T1000 (cell line): Measurements from ENCODE around the gene BCAS1.
A peak's percentile ranks its signal among the peaks of the same experiment; 100 is the strongest.
"Not testable (repeated sequence)": the region's sequence is repeated elsewhere in the genome, so short reads cannot be mapped to it uniquely, and the experiment has no call there.

Experiments
- DNase-seq: peaks from one replicate; lab custom pipeline; 2025; ENCODE audit warnings: mixed read lengths; lab: John Stamatoyannopoulos, UW

BCAS1 gene

DNA sequence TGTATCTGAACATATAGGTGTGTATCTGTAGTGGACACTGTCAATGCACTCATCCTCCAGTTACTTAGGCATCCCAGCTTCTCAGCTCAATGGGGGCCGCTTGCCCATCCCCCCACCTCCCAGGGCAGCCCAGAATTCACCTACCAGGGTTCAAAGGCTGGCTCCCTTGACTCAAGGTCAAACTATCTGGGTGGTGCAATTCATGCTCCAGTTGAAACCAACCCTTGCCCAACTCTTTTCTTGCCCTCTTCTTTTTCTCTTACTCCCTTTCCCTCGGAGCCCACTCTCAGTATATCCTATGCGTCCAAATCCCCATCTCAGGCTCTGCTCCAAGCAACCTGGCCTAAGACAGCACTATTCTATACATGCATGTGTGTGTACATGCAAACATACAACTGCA lies 127.4 kb downstream of the BCAS1 start:
- no peak for DNase-seq

DNA sequence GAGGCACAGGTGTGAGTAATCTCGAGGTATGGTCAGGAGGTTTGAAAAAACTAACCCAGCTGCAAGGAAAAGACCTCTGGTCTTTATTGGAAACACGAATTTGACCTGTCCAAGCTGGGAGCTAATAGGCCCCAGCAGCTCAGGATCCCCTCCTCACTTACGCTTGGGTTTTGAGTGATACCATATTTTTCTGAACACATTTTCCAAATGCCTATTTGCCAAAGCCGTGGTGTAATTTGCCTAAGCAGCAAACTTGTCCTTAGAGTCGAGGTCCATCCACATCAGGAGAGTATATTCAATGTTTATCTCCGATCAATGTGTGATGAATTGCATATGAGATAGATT lies 128.0 kb downstream of the BCAS1 start:
- no peak for DNase-seq

DNA sequence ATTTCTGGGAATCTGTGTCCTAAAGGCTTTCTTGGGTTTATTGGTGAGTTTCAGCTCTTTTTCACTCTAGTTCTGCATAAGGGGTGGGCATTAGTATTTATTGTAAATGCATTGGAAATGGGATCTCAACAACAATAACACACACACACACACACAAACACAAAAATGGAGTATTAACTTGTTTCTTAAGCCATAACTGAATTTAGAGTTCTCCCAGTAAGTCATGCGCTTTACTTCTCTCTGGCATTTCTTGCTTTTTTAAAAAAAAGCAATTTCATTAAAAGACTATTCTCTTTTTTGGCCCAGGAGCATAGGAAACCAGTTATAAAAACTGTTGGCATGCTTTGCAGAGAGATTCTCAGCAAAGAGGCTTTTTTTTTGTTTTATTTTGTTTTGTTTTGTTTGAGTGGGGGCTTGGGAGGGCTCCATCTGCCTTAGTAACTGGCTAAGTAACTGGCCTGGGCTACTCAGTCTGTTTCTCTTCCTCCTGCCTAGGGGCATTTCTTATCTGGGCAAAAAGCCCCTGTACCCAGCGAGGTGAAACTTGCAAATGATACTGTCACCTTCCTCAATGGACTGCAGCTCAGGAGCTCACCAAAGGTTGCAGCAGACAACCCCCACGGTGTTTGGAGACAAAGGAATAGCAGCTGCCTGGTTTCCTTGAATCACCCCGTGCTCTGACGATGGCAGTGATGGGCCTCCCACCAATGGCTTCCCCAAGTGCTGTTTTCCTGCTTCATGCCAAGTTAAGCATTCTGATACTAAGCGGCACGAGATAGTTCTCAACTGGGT lies 128.5 kb downstream of the BCAS1 start:
- no peak for DNase-seq

DNA sequence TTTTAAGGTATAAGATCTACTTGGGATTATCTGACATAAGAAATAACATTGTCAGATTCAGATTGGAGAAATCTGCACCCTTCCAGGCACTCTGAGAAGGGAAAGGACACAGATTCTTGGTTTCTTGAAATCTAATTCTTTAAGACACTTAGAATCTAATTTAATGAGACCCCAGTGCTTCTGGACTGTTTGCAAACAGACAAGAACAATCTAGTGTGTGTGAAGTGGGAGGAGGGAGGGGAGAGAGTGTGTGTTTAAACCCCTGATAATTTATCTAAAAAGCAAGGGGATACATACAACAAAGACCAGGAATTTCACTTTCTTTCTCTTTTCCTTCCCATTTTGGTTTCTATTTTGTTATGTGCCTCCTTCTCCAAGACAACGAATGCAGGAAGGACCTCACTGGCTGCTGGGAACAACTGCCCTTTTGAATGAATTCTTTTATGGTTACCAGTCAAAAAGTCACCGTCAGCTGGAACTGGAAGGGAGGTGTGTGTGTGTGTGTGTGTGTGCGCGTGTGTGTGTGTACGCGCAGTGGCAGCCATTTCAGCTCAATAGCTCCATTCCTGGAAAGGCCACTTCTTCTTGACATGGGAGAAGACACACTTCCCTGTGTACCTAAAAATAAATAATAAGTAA lies 129.4 kb downstream of the BCAS1 start:
- DNase-seq, result no peak

DNA sequence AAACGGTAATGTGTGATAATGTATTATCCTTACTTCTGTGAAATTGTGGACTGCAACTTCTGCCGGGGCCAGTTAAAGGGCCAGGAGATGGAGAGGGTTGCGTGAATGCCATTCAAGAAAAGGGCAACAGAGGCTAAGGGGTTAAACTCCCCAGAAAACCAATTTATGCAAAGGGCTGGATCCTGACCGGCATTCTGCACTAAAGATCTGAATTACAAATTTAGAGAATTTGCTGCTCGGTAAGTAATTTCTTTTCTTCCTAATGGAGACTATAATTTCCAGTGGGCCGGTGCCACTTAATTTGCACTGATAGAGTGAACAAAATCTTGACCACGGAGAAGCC lies 130.1 kb downstream of the BCAS1 start:
- DNase-seq, result no peak

DNA sequence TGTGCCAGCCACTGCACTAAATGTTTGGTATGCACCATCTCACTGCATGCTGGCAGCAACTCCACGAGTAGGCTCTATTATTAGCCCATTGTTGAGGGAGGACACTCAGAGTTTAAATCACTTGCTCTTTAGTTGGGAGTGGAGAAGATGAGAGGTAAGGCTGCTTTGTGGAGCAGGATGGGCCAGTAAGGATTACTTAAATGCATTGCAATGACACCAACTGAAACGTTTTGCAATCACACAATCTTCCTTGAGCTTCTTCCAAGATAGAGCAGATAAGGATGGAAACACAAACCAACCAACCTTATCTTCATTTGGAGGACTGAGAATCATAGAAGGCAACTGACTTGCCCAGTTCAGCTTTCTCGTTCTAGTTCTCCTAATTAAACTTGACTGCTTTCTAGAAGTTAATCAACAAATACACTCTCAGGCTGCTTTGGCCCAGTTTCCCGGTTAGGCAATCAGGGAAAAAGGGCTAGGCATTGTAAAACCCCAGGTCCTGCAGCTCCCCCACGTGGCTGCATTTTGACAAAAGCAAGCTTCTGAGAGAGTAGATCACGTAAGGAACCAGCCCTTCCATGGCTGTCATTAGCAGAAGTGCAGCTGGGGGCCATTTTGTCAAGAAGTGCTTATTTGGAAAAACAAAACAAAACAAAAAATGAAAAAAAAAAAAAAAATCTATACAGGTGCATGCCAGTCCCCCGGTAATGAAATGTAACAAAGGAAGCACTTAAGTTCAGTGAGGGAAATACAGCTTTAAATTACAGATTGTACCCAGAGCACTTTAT lies 130.6 kb downstream of the BCAS1 start:
- DNase-seq, result peak; percentile 85

DNA sequence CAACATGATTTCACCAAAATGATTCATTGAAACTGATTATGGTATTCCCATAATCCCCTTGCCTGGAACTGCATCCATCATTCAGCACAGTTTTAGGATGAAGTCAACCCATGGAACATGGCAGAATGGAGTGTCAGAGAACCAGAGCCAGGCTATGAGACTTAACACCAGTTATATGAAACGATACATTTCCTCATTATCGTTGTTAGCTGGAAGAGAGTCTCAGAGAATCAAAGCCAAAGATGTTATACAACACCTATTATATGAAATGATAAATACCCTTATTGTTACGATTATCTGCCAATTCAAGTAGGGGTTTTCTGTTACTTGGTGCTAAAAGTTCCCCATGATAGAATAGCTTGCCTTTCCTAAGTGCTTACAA lies 131.2 kb downstream of the BCAS1 start:
- no peak for DNase-seq

DNA sequence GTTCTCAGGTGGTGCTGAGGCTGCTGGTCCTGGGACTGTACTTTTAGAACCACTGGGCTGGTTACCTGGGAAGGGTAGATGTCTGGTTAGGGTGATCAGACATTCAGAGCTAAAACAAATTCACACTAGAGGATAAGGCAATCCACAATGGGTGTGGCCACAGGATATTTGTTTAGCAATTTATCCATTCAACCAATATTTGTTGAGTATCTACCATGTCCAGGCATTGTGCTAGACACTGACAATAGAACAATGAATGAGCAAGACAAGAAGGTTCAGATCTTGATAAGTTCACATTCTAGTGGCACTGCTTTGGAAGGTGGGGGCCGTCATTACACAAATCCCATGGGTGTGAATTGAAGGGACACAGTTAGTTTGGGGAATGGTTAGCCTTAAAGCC lies 131.7 kb downstream of the BCAS1 start:
- no peak for DNase-seq

DNA sequence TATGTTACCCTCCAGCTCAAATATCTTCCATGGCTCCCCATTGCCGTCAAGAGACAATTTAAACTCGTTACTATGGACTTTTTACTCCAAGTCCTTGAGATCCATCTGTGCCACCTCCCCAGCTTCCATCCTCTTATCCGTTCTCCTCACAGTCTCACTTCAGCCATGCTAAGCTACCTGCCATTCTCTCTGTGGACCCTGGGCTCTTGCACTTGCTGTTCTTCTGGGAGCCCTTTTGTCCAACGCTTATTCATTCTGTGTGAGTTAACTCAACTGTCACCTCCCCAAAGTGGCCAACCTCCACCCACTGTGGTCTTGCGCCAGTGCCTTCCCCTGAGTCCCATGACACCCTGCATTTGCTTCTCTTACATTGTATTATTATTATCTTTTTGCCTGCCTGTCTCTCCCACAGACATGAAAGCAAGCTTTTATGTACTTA lies 132.4 kb downstream of the BCAS1 start:
- DNase-seq, result no peak

DNA sequence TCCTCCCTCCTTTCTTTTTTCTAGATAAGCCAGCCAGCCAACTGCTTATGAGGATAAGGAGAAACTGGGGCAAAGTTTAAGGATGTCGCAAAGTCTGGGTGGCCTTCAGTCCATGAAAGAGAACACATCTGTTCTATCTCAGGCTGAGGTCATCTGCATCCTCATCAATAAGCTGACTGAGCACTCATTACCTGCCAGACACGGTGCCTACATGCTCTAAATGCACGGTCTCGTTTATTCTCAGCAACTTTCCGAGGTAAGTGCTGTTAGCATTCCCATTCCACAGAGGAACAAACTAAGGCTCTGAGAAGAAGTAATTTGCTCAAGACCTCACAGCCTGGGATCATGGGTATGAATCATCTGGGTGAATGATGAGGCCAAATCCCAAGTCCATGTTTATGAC lies 133.1 kb downstream of the BCAS1 start:
- no peak for DNase-seq

DNA sequence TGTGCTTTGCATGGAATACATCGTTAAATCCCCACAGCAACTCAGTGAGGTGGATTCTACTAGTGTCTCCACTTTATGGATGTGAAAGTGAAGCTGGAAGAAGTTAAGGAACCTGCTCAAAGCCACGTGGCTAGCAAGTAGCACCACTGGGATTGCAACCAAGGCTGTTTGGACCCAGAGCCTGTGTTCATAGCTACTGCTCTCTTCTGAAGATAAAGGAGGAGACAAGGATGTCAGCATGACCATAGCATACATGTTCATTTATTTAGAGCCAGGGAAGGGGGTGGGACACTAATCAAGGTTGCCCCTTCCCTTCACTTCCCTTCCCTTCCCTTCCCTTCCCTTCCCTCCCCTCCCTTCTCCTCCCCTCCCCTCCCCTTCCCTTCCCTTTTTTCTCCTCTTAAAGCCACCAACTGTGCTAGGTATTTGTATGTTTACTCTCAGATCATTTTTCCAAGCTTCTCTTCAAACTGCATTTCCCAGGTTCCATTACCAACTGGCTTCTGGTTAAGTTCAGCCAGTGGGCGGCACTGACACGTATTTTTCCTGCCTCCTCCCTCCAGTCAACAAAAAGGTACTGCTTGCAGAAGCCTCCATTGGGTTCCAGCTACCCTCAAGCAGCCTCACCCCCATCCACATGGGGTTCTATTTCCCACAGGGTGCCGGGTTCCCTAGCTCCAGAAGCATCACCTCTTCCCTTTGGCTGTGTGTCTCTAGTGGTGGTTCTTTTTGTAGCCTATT lies 134.9 kb downstream of the BCAS1 start:
- DNase-seq, result no peak

DNA sequence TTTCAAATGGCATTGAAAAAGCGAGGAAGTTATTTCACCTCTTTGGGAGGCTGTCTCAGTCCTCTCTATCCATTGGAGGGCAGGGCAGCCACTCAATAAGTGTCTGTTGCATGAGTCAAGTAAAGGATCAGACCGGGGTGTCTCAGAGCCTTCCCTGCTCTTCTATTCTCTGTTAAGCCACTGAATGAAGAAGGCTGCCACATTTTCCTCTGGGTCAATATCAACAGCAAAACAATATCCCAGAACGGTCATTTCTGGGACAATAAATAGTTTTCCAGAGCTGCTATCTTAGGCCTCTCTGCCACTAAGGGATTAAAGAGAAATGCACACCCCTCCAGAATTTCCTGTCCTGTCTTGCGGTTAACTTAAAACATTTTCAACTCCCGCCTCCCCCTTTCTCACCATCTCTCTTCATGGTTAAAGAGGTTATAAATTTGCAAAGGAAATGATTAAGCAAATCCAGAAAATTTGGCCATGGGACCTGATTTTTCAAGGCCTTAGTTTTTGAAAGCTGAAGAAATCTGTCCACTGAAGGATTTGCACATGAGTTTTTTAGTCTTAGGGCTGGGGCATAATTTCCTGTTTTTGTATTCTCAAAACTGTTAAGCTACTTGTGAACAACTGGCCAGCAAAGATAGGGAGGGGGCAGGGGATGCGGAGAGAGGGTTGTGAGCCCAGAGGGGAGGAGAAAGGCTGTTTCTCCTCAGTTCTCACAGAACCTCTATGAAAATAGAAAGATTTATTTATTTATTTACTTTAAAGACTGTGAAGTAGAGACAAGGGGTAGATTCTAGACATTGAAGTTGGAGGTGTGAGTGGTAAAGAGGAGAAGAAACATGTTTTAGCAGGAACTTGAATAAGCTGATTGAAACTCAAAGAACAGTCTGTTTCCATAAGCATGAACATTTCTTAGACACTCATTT lies 135.7 kb downstream of the BCAS1 start:
- no peak for DNase-seq

DNA sequence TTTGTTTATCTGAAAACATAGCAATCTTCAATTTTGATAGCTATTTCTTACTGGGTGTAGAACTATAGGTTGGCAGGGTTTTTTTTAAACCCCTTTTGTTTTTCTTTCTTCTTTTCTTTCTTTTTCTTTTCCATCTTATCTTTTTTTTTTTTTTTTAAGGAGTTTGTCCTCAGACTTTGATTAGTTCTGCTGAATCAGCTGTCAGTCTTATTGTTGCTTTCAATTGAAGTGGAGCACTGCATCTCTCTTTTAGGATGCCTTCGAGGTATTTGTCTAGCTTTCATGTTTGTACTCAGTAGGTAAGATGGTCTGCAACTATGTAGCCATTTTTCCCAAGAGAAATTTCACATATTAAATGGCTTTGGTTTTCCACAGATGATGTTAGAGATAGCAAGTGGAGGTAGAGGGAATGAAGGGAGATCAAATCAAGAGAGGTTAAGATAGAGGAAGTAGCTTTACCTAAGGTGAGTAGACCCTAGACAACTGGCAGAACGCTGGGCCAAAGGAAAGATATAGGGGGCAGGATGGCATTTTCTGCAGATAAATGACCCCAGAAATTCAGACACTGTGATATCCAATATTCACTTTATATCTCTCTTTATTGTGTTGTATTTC lies 137.1 kb downstream of the BCAS1 start:
- no peak for DNase-seq

DNA sequence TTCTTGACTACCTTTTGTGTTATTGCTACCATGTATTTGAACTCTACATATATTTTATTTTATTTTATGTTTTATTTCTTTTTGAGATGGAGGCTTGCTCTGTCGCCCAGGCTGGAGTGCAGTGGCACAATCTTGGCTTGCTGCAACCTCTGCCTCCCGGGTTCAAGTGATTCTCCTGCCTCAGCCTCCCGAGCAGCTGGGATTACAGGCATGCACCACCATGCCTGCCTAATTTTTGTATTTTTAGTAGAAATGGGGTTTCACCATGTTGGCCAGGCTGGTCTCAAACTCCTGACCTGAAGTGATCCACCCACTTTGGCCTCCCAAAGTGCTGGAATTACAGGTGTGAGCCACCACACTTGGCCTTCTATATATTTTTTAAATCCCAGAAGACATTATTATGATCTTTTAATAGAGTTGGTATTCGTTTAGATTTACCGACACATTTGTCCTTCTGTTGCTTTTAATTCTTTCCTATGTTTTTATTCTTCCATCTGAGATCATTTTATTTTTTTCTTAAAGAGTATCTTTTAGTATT lies 137.7 kb downstream of the BCAS1 start:
- DNase-seq, result not testable (repeated sequence)

DNA sequence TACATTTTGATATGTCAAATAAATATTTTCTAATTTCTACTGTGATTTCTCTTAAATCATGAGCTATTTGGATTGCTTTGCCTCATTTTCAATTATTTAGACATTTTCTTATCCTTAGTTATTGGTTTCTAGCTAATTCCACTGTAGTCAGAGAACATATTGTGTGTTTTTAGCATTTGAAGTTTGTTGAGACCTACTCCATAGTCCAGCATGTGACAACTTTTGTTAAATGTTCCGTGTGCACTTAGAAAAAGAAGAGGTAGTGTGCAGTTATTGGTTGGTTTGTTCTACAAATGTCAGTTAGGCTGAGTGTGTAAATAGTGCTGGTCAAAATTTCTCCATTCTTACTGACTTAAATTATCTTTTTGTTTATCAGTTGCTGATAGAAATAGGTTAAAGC lies 138.8 kb downstream of the BCAS1 start:
- no peak for DNase-seq

DNA sequence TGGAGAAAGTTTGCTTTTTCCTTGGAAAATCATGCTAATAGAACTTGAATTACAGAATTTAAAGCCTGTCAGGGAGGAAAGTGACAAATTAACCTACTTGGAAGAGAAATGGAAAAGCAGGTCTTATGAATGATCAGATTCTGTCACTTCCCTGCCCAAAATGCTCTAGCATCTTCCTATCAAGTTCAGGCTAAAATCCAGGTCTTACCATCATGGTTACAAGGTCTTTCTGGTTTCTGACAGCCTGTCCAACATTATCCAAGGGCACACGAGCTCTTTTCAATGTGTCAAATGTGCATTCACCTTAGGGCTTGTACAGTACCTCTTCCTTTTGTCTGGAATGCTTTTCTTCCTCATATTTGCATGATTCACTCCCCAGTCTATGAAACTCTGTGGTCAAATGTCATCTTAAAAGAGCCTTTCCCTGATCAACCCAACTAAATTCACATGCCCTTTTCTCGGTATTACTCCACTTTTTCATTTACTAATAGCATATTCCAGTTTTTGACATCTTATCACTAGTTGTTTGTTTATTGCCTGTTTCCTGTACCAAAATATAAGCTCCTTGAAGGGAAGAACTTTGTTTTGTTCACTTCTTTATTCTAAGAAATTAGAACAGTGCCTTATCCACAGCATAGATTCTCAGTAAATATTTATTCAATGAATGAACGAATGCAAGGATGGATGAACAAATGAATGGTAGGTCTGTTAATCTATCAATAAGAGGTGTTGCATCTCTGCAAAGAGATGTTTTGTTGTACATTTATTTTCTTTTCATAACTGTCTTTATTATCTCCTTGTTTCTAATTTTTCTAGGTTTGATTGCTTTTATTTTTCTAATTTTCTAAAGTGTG lies 139.5 kb downstream of the BCAS1 start:
- DNase-seq, result no peak

DNA sequence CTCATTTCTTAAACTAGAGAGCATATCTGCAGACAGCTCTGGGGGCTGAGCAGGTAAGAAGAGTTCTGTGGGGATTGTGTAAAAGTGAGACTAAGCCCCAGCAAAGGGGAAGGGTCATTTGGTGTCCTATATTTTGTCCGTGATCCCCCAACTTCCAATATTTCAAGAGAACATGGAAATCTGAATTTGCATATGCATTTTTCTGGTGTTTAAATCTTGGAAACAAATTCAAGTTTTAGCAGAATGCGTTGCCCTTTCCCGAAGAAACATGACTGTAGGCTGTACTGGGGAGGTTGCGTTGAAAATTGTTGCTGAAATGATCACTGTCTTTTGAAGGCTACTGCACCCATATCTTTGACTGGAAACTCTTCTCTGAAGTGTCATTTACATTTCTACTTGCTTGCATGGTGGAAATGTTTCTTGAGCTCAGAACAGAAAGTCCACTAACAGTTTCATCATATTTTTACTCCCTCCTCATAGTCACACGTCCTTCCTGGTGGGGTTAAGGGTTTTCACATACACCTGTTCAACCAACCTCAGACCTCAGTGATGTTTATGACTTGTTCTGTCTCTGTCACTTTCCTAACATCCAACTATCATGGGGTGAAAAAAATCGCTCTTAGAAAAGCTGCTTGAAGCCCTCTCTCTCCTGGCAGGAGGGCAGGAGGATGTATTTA lies 140.3 kb downstream of the BCAS1 start:
- DNase-seq, result no peak

DNA sequence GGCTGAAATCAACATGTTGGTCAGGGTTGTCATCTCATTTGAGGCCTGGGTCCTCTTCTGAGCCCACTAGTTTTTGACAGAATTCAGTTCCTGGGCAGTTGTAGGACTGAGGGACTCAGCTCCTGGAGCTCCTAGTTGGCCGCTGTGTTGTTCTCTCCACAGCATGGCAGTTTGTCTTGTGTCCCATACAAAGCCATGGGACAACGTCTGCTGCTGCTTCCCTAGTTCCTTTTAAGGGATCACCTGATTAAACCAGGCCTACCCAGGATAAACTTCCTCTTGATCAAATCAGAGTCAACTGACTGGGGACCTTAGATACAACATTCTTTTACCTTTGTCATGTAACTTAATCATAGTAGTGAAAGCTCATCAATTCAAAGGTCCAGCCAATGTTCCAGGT lies 141.0 kb downstream of the BCAS1 start:
- no peak for DNase-seq

DNA sequence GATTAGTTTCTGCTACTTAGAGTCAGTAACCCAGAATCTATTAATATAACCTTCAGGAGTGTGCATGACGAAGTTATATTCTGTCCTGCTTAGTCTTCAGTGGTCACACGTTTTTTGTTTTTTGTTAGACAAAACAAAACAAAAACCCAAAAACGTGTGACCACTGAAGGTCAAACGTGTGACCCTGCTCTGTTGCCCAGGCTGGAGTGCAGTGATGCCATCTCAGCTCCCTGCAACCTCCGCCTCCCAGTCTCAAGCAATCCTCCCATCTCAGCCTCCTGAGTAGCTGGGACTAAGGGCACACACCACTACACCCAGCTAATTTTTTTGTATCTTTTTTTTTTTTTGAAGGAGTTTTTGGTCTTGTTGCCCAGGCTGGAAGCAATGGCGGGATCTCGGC lies 142.4 kb downstream of the BCAS1 start:
- no peak for DNase-seq
